Gastrocnemius medialis (tissue), 4 donors: ENCODE data around the gene C2orf49. TPM values are rescaled to one million over a fixed set of nuclear protein-coding genes. Genes with fewer than 3 reads are reported as not detected.
A peak's percentile ranks its signal among the peaks of the same experiment; 100 is the strongest.

Experiments used
- ATAC-seq, 2 donors: fragments of 150-250 bp; one replicate each; pipeline ENCODE4 v1.9.1; 2016
- DNase-seq, 2 donors: peaks; one replicate each; pipeline ENCODE4 v3.0.0-alpha.2; 2019
- H3K27ac ChIP-seq, 4 donors: fragments of 200-600 bp; sonication (generic); 1 replicate in 1 of 4; 2 replicates in 3 of 4; pipeline ENCODE4 v1.5.1; 2016 to 2018; ENCODE audit warnings: mild to moderate bottlenecking in 2 of 4, moderate library complexity in 1 of 4
- H3K27me3 ChIP-seq, 3 donors: fragments of 200-600 bp; sonication (generic) in 2 of 3; 1 replicate in 1 of 3; 2 replicates in 2 of 3; pipeline versions ENCODE4 v1.5.1 to v1.6.0; 2016 to 2019; ENCODE audit warnings: mild to moderate bottlenecking in 1 of 3, moderate library complexity in 1 of 3
- H3K36me3 ChIP-seq, 2 donors: fragments of 200-600 bp; sonication (generic) in 1 of 2; one replicate each; pipeline ENCODE4 v1.5.1; 2017 to 2018
- H3K4me1 ChIP-seq, 2 donors: fragments of 200-600 bp; sonication (generic) in 1 of 2; one replicate each; pipeline ENCODE4 v1.5.1; 2016 to 2017; ENCODE audit warnings: mild to moderate bottlenecking in 2 of 2
- H3K4me3 ChIP-seq, 4 donors: fragments of 200-600 bp; sonication (generic) in 3 of 4; 1 replicate in 1 of 4; 2 replicates in 3 of 4; pipeline ENCODE4 v1.5.1; 2016 to 2019; ENCODE audit warnings: mild to moderate bottlenecking in 2 of 4
- H3K9me3 ChIP-seq, 3 donors: fragments of 200-600 bp; sonication (generic) in 2 of 3; 1 replicate in 1 of 3; 2 replicates in 2 of 3; pipeline ENCODE4 v1.5.1; 2016 to 2019
- CTCF ChIP-seq, 5 experiments: fragments of 450-650 bp in 3 of 5; fragments of 200-600 bp in 2 of 5; sonication (generic) in 2 of 5; IDR thresholded peaks in 4 of 5; conservative IDR thresholded peaks in 1 of 5; 1 replicate in 4 of 5; 2 replicates in 1 of 5; pipeline ENCODE4 v1.5.1; 2016 to 2019; ENCODE audit warnings: antibody characterized with exemption in 5 of 5, mild to moderate bottlenecking in 3 of 5, moderate library complexity in 3 of 5
- POLR2A ChIP-seq, 2 donors: fragments of 450-650 bp; IDR thresholded peaks; one replicate each; pipeline ENCODE4 v1.6.1; 2017; ENCODE audit warnings: antibody characterized with exemption in 2 of 2, mild to moderate bottlenecking in 2 of 2, moderate library complexity in 2 of 2
- in situ Hi-C, 4 donors: fragments of 200-750 bp; cut with MboI; loops; one replicate each; pipeline versions ENCODE4 v1.15.0 to v1.8.0; 2017; ENCODE audit warnings: low sequenced_read_pairs in 4 of 4
- intact Hi-C: fragments of 100-400 bp; cut with DNase I; formaldehyde crosslinking; loops from one replicate; pipeline ENCODE4 v1.15.1; 2023; ENCODE audit warnings: low total_unique reads
- total RNA-seq, 4 donors: library from RNA; depleted of rRNA; stranded (reverse); fragments of >200 nt; gene quantifications; one replicate each; pipeline versions ENCODE4 v1.1.0 to v1.2.3, GENCODE V29; 2016

Gene C2orf49
- 10 to 100 TPM; 12.8 to 26.7 (median 18.6) TPM for total RNA-seq

GRCh38 chr2:105337122-105338019, at the start of gene C2orf49:
TSS of gene C2orf49 (plus strand) at chr2:105337540. CDS start at chr2:105337588, 48 bp downstream.
- peaks cover 0 to 27% of the 10 kb centered on the region in 2 donors for H3K36me3 ChIP-seq
- peak within 1 kb of the TSS; percentile 90 to 99 (median 94) for H3K4me3 ChIP-seq
- ATAC-seq (peak; percentile 98), DNase-seq (peak; percentile 74 to 81)
- intact Hi-C loops, result loop anchor here (10.0 kb wide), 1 partner anchor 857 kb away; the partner anchor contains the start of gene UXS1
- peaks cover 20 to 25% of the 10 kb centered on the region in 2 donors for H3K4me1 ChIP-seq
- H3K9me3 ChIP-seq, result no peaks in the 10 kb centered on the region
- in situ Hi-C loops, result no loop called here
- no peaks in the 10 kb centered on the region for H3K27me3 ChIP-seq
- TF ChIP-seq POLR2A (IDR thresholded peaks at IDR 0.05) (no peak), CTCF (IDR thresholded peaks at IDR 0.05 in 4 of 5, conservative IDR thresholded peaks at IDR 0.05 in 1 of 5) (peak in 2 of 5 experiments; percentile 25 to 48)
- peak within 1 kb of the TSS; percentile 92 to 98 (median 94) for H3K27ac ChIP-seq

- Histone ChIP-seq H3K36me3 (peaks cover 0 to 45% of the 10 kb centered on the region in 2 donors), H3K27ac (no peak overlapping the region), H3K9me3 (no peaks in the 10 kb centered on the region), H3K27me3 (no peaks in the 10 kb centered on the region), H3K4me3 (no peak overlapping the region), H3K4me1 (no peaks in the 10 kb centered on the region)
- DNase-seq (no peak), ATAC-seq (peak in 1 of 2 donors; percentile 56)
- TF ChIP-seq CTCF (IDR thresholded peaks at IDR 0.05 in 4 of 5, conservative IDR thresholded peaks at IDR 0.05 in 1 of 5) (peak in 3 of 5 experiments; percentile 20 to 49 (median 36)), POLR2A (IDR thresholded peaks at IDR 0.05) (no peak)
- intact Hi-C loops, result no loop called here
- in situ Hi-C loops, result no loop called here
Measured at GRCh38 chr2:105287692-105288091, 49.6 kb upstream of the C2orf49 start.

GRCh38 chr2:105288133-105288532, 49.2 kb upstream of the C2orf49 start:
- no peak for DNase-seq
- H3K4me1 ChIP-seq, result no peaks in the 10 kb centered on the region
- no peak overlapping the region for H3K27ac ChIP-seq
- ATAC-seq, result no peak
- in situ Hi-C loops (no loop called here), intact Hi-C loops (no loop called here)
- H3K27me3 ChIP-seq, result no peaks in the 10 kb centered on the region
- peaks cover 0 to 41% of the 10 kb centered on the region in 2 donors for H3K36me3 ChIP-seq
- no peaks in the 10 kb centered on the region for H3K9me3 ChIP-seq
- no peak overlapping the region for H3K4me3 ChIP-seq
- TF ChIP-seq CTCF (IDR thresholded peaks at IDR 0.05 in 4 of 5, conservative IDR thresholded peaks at IDR 0.05 in 1 of 5) (no peak), POLR2A (IDR thresholded peaks at IDR 0.05) (no peak)

GRCh38 chr2:105290981-105291660, 46.2 kb upstream of the C2orf49 start:
- Histone ChIP-seq H3K27me3 (no peaks in the 10 kb centered on the region), H3K27ac (no peak overlapping the region), H3K36me3 (peaks cover 0 to 41% of the 10 kb centered on the region in 2 donors), H3K4me1 (no peaks in the 10 kb centered on the region), H3K9me3 (no peaks in the 10 kb centered on the region), H3K4me3 (no peak overlapping the region)
- no peak for TF ChIP-seq CTCF (IDR thresholded peaks at IDR 0.05 in 4 of 5, conservative IDR thresholded peaks at IDR 0.05 in 1 of 5)
- TF ChIP-seq POLR2A (IDR thresholded peaks at IDR 0.05), result no peak
- intact Hi-C loops, result no loop called here
- in situ Hi-C loops, result no loop called here
- DNase-seq, result no peak
- no peak for ATAC-seq
